Measurements from ENCODE around the gene SLC12A7. TPM values are rescaled to one million over a fixed set of nuclear protein-coding genes. Genes with fewer than 3 reads are reported as not detected.

The SLC12A7 gene
- total RNA-seq, 1 experiment from 2014 or later, result 30.8 TPM

DNA sequence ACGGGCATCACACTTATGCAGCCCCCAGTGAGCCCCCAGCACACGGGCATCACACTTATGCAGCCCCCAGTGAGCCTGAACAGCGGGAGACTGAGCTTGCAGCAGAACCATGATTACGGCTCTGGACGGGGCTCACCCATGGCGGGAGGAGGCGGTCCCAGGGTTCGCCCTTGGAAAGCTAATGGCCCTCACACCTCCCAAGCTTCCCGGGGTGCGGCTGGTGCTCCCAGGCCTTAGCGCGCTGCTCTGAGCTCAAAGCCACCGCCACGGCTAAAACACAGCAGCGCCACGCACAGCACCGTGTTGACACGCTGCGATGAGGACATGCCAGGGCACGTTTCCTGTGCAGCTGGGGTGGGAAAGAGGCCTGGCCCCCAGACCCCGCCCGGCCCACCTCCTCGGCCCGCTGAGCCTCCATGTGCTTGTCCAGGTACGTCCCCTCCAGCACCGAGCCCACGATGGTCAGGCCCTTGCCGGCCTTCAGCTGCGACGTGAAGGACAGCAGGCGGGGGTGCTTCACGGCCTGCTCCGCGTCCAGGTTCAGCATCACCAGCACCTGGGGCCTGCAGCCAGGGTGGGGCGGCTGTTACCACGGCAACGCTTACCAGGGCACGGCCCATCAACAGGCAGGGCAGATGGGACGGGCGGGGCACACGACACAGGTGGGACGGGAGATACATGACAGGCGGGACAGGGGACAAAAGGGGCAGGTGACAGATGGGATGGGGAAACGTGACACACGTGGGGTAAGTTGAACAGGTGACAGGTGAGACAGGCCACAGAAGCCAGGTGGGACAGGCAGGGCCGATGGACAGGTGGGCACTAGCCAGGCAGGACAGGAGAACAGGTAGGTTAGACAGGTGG is 38.4 kb downstream of the SLC12A7 start:
- no peak overlapping the region for H3K27ac ChIP-seq (ENCODE audit: insufficient read length, low read depth, low read length)
- H3K4ac ChIP-seq (ENCODE audit: low read depth, low read length), result no peak overlapping the region
- no peak overlapping the region for H3K4me2 ChIP-seq (ENCODE audit: insufficient read depth, insufficient read length, low read length)
- H3K27ac Mint-ChIP-seq, result peak overlapping the region in 2 of 3 experiments; percentile 87 to 94; a peak in 4 of 7 replicates
- H2BK15ac ChIP-seq (ENCODE audit: low read depth, low read length), result no peak overlapping the region
- no peak overlapping the region for H3T11ph ChIP-seq (ENCODE audit: low read length)
- peaks cover 0 to 3% of the 10 kb centered on the region in 2 experiments; a peak in 1 of 4 replicates for H3K4me1 Mint-ChIP-seq
- no peak overlapping the region for H4K5ac ChIP-seq (ENCODE audit: insufficient read length, low read depth, low read length)
- no peaks in the 10 kb centered on the region for H3K4me1 ChIP-seq (ENCODE audit: insufficient read depth, low read length)
- no peak overlapping the region for H4K91ac ChIP-seq (ENCODE audit: insufficient read length, low read depth, low read length)
- H3K9me3 Mint-ChIP-seq, result no peaks in the 10 kb centered on the region
- H2BK20ac ChIP-seq (ENCODE audit: low read depth, low read length, poor library complexity, severe bottlenecking), result no peak overlapping the region
- H3K4me3 Mint-ChIP-seq, result no peak overlapping the region
- H3K79me2 ChIP-seq (ENCODE audit: insufficient read depth, low read length), result no peaks in the 10 kb centered on the region; the same call in 1 of the 2 replicates
- H3K56ac ChIP-seq (ENCODE audit: insufficient read length, low read depth, low read length), result no peak overlapping the region
- H2BK120ac ChIP-seq (ENCODE audit: low read depth, low read length, poor library complexity, severe bottlenecking), result no peak overlapping the region
- H3K18ac ChIP-seq (ENCODE audit: insufficient read length, low read depth, low read length), result no peak overlapping the region
- H3K9me3 ChIP-seq (ENCODE audit: control insufficient read depth, low read depth, low read length), result no peaks in the 10 kb centered on the region
- no peak overlapping the region for H4K8ac ChIP-seq (replicated peaks; ENCODE audit: insufficient read length, low read depth, low read length)
- no peaks in the 10 kb centered on the region for H4K20me1 ChIP-seq (ENCODE audit: control insufficient read depth, insufficient read depth, insufficient read length)
- no peaks in the 10 kb centered on the region for H3K27me3 ChIP-seq (ENCODE audit: insufficient read depth, low read length)
- no peak overlapping the region for H3K23ac ChIP-seq (ENCODE audit: insufficient read length, low read depth, low read length)
- H2AK5ac ChIP-seq (ENCODE audit: insufficient read length, low read length), result no peak overlapping the region
- no peaks in the 10 kb centered on the region for H3K23me2 ChIP-seq (ENCODE audit: insufficient read length, low read depth, low read length, poor library complexity, severe bottlenecking)
- peak; percentile 36 for DNase-seq
- H2BK12ac ChIP-seq (ENCODE audit: insufficient read length, low read depth, low read length), result no peak overlapping the region
- H3K36me3 Mint-ChIP-seq (ENCODE audit: insufficient read depth in 1 of 3, low read depth in 3 of 3), result peaks cover 0 to 13% (median 13%) of the 10 kb centered on the region in 3 experiments; a peak in 5 of 7 replicates
- TF ChIP-seq, protein P1, sequence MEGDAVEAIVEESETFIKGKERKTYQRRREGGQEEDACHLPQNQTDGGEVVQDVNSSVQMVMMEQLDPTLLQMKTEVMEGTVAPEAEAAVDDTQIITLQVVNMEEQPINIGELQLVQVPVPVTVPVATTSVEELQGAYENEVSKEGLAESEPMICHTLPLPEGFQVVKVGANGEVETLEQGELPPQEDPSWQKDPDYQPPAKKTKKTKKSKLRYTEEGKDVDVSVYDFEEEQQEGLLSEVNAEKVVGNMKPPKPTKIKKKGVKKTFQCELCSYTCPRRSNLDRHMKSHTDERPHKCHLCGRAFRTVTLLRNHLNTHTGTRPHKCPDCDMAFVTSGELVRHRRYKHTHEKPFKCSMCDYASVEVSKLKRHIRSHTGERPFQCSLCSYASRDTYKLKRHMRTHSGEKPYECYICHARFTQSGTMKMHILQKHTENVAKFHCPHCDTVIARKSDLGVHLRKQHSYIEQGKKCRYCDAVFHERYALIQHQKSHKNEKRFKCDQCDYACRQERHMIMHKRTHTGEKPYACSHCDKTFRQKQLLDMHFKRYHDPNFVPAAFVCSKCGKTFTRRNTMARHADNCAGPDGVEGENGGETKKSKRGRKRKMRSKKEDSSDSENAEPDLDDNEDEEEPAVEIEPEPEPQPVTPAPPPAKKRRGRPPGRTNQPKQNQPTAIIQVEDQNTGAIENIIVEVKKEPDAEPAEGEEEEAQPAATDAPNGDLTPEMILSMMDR (conservative IDR thresholded peaks at IDR 0.05), result no peak
- no peaks in the 10 kb centered on the region for H3K27me3 Mint-ChIP-seq (ENCODE audit: low read depth)
- no CpG with 5 or more reads among the region's 46 CpGs for WGBS (ENCODE audit: extremely low coverage, insufficient read length, low lambda C conversion rate)
- H2BK5ac ChIP-seq (ENCODE audit: insufficient read length, low read length), result no peak overlapping the region
- H3K9ac ChIP-seq (ENCODE audit: extremely low read depth, insufficient read length, low read length), result no peak overlapping the region
- H3K79me1 ChIP-seq (ENCODE audit: insufficient read depth, low read depth, low read length, poor library complexity, severe bottlenecking), result no peaks in the 10 kb centered on the region
- no peak overlapping the region for H2AFZ ChIP-seq (ENCODE audit: low read length)
- H3K14ac ChIP-seq (ENCODE audit: insufficient read depth, low read length), result no peak overlapping the region

Data from H9 (cell line).